ENCODE data around the gene TXNDC8. TPM values are rescaled to one million over a fixed set of nuclear protein-coding genes. Genes with fewer than 3 reads are reported as not detected.

Gene TXNDC8
- total RNA-seq, 4 donors from 2014 or later, result not detected

DNA sequence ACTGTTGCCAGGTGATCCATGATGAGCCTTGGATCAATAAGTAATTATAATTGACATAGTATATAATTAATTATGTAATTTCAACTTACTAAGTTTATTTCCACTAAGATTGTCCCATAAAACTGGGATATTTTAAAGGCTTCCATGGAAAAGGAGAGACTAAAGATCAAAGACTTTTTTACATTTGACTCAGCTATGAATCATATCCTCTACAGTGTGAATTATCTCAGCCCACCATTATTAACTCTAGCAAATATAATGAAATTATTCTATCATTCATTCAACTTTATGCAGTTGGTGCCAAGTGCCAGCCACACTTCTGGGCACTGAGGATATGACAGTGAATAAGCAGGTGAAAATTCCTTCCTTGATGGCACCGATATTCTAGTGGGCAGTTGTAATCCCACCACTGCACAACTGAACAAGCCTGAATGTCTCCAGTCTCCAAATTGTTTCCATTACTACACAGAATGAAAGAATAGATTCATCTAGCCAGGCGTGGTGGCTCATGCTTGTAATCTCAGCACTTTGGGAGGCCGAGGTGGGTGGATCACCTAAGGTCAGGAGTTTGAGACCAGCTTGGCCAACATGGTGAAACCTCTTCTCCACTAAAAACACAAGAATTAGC, 59.5 kb downstream of the TXNDC8 start:
- 69% methylated on average over 3 of the region's 3 CpGs for WGBS
- no peaks in the 10 kb centered on the region for H3K4me1 ChIP-seq
- H3K4me3 ChIP-seq, result no peak overlapping the region
- H3K9me3 ChIP-seq, result no peaks in the 10 kb centered on the region
- H3K27me3 ChIP-seq, result no peaks in the 10 kb centered on the region
- intact Hi-C loops (cut with DNase I), result no loop called here
- DNase-seq (ENCODE audit: extremely low spot score), result no peak
- H3K27ac ChIP-seq (replicated peaks in 1 of 4), result no peak overlapping the region
- TF ChIP-seq POLR2A (IDR thresholded peaks at IDR 0.05; ENCODE audit: low read depth), result no peak
- TF ChIP-seq, protein P1, sequence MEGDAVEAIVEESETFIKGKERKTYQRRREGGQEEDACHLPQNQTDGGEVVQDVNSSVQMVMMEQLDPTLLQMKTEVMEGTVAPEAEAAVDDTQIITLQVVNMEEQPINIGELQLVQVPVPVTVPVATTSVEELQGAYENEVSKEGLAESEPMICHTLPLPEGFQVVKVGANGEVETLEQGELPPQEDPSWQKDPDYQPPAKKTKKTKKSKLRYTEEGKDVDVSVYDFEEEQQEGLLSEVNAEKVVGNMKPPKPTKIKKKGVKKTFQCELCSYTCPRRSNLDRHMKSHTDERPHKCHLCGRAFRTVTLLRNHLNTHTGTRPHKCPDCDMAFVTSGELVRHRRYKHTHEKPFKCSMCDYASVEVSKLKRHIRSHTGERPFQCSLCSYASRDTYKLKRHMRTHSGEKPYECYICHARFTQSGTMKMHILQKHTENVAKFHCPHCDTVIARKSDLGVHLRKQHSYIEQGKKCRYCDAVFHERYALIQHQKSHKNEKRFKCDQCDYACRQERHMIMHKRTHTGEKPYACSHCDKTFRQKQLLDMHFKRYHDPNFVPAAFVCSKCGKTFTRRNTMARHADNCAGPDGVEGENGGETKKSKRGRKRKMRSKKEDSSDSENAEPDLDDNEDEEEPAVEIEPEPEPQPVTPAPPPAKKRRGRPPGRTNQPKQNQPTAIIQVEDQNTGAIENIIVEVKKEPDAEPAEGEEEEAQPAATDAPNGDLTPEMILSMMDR (IDR thresholded peaks at IDR 0.05), result no peak
- no peak for TF ChIP-seq POLR2AphosphoS5 (IDR thresholded peaks at IDR 0.05)
- TF ChIP-seq EP300 (IDR thresholded peaks at IDR 0.05), result no peak
- no peaks in the 10 kb centered on the region for H3K36me3 ChIP-seq

DNA sequence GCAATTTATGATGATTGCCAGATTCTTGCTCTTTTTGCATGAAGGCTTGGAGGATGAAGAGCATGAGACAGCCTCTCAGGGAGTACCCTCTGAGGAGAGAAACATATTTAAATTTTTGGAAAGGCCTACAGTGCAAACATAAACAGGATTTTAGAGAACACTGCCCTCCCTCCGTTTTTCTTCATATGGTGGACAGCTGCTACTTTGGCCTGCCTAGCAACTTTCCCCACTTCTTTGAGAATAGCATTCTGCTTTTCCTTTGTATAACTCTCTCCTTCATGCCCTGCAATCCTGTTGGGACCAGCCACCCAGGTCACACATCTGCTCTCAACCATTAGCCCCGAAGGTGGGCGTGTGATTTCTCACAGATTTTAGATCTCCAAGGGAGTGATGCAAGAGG, 60.9 kb downstream of the TXNDC8 start:
- intact Hi-C loops (cut with DNase I), result no loop called here
- no peak overlapping the region for H3K4me3 ChIP-seq
- 55% methylated on average over 3 of the region's 3 CpGs for WGBS
- no peak for TF ChIP-seq EP300 (IDR thresholded peaks at IDR 0.05)
- TF ChIP-seq POLR2AphosphoS5 (IDR thresholded peaks at IDR 0.05), result no peak
- TF ChIP-seq, protein P1 (IDR thresholded peaks at IDR 0.05), result no peak
- no peak for TF ChIP-seq POLR2A (IDR thresholded peaks at IDR 0.05; ENCODE audit: low read depth)
- H3K27me3 ChIP-seq, result no peaks in the 10 kb centered on the region
- no peaks in the 10 kb centered on the region for H3K36me3 ChIP-seq
- H3K27ac ChIP-seq (replicated peaks in 1 of 4), result no peak overlapping the region
- H3K4me1 ChIP-seq, result no peaks in the 10 kb centered on the region
- no peak for DNase-seq (ENCODE audit: extremely low spot score)
- no peaks in the 10 kb centered on the region for H3K9me3 ChIP-seq

DNA sequence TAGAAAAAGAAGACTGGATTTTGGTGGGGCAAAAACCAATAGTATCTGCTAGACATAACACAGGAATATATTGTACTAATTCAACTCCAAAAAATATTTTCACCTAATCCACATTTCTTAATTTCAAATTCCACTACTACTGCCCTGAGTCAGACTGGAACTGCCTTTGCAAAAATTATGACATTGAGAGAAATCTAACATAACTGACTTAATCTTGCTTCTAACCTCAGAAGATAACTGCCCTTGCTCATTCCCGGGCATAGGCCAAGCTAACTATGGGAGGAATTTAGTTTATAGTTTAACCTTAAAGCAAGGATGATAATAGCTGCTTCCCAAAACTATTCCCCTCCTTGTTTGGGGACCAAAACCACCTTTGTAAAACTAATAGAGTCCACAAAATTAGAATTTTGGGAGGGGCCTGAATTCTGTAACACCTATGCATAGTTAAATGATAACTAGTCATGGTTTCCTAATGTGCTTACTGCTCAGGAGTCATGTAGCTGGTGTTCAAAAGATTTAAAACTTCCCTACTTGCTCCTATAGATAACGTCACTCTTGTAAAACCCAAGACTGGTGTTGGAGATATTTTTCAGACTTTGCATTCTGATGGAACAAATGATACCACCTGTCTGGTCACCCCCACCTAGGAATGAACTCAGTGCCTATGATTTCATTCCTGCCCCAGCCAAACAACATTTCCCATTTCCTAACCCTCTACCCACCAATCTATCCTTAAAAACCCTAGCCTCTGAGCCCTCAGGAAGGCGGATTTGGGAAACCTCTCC, 67.3 kb downstream of the TXNDC8 start:
- Histone ChIP-seq H3K4me3 (no peak overlapping the region), H3K9me3 (no peaks in the 10 kb centered on the region), H3K4me1 (no peaks in the 10 kb centered on the region), H3K27ac (replicated peaks in 1 of 4) (no peak overlapping the region), H3K36me3 (no peaks in the 10 kb centered on the region), H3K27me3 (no peaks in the 10 kb centered on the region)
- DNase-seq (ENCODE audit: extremely low spot score), result no peak
- intact Hi-C loops (cut with DNase I), result no loop called here
- WGBS, result 88% methylated on average over 3 of the region's 3 CpGs
- TF ChIP-seq EP300 (IDR thresholded peaks at IDR 0.05), result no peak
- TF ChIP-seq, protein P1 (IDR thresholded peaks at IDR 0.05), result no peak
- no peak for TF ChIP-seq POLR2AphosphoS5 (IDR thresholded peaks at IDR 0.05)
- TF ChIP-seq POLR2A (IDR thresholded peaks at IDR 0.05; ENCODE audit: low read depth), result no peak

DNA sequence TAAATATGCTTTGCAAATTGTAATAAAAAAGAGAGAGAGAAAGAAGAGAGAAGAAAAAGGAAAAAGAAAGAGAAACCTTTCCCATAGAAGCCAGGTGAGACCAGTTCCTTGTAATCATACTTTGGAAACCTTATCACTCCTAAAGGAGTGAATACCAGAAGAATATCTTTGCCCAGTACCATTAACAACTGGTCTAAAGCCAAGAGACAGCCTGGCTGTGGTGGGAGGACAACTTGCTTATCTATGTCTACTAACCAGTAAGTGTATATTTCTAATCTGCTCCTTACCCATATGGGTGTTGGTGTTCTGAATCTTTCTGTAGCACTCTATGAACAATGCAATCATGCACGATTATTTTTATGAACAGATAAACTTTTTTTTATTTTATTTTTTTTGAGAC, 70.9 kb downstream of the TXNDC8 start:
- Histone ChIP-seq H3K4me3 (no peak overlapping the region), H3K27ac (replicated peaks in 1 of 4) (no peak overlapping the region), H3K9me3 (no peaks in the 10 kb centered on the region), H3K4me1 (no peaks in the 10 kb centered on the region), H3K27me3 (no peaks in the 10 kb centered on the region), H3K36me3 (no peaks in the 10 kb centered on the region)
- TF ChIP-seq EP300 (IDR thresholded peaks at IDR 0.05) (no peak), POLR2A (IDR thresholded peaks at IDR 0.05; ENCODE audit: low read depth) (no peak), POLR2AphosphoS5 (IDR thresholded peaks at IDR 0.05) (no peak)
- TF ChIP-seq, protein P1 (IDR thresholded peaks at IDR 0.05), result no peak
- no peak for DNase-seq (ENCODE audit: extremely low spot score)
- WGBS, result 9% methylated on average over 1 of the region's 1 CpG
- intact Hi-C loops (cut with DNase I), result no loop called here

Data from esophagus muscularis mucosa (tissue), 4 donors.